ENCODE results near the gene PIK3R6.

Gene PIK3R6

DNA sequence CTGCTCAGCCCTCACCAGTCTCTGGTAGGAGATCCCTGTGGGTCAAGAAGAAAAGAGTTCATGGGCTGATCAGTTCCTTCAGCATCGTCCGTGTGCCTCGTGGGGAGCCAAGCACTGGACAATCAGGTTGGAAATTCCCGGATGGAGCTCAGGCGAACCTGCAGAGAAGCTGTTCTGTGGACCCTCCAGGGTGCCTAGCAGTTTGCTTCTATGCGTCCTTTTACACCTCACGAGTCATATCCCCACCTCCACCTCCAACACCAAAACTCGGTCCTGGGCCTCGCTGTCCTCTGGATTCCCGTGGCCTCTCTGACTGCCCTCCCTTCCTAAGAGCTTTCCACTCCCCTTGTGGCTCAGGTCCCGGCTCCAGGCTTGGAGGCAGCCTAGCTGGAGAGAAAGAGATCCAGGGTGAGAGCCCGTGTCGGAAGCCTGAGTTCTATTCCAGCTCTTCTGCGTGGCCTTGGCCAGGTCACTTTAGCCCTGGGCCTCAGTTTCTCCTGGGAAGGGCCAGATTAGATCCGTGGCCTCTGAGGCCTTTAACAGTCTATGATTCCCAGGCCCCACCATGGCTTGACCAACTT, 26.2 kb upstream of the PIK3R6 start:
- no peaks in the 10 kb centered on the region for H3K27me3 ChIP-seq (ENCODE audit: insufficient read depth, poor library complexity, severe bottlenecking)
- H3K4me3 ChIP-seq (replicated peaks; ENCODE audit: insufficient read depth, low read length): no peak overlapping the region
- TF ChIP-seq, protein P1, sequence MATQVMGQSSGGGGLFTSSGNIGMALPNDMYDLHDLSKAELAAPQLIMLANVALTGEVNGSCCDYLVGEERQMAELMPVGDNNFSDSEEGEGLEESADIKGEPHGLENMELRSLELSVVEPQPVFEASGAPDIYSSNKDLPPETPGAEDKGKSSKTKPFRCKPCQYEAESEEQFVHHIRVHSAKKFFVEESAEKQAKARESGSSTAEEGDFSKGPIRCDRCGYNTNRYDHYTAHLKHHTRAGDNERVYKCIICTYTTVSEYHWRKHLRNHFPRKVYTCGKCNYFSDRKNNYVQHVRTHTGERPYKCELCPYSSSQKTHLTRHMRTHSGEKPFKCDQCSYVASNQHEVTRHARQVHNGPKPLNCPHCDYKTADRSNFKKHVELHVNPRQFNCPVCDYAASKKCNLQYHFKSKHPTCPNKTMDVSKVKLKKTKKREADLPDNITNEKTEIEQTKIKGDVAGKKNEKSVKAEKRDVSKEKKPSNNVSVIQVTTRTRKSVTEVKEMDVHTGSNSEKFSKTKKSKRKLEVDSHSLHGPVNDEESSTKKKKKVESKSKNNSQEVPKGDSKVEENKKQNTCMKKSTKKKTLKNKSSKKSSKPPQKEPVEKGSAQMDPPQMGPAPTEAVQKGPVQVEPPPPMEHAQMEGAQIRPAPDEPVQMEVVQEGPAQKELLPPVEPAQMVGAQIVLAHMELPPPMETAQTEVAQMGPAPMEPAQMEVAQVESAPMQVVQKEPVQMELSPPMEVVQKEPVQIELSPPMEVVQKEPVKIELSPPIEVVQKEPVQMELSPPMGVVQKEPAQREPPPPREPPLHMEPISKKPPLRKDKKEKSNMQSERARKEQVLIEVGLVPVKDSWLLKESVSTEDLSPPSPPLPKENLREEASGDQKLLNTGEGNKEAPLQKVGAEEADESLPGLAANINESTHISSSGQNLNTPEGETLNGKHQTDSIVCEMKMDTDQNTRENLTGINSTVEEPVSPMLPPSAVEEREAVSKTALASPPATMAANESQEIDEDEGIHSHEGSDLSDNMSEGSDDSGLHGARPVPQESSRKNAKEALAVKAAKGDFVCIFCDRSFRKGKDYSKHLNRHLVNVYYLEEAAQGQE (IDR thresholded peaks at IDR 0.05; ENCODE audit: insufficient replicate concordance, low read depth): no peak
- no peak for TF ChIP-seq SPI1 (IDR thresholded peaks at IDR 0.05; ENCODE audit: borderline replicate concordance, low read depth)
- no peak for TF ChIP-seq GABPA (IDR thresholded peaks at IDR 0.05; ENCODE audit: low read depth)
- no peak for TF ChIP-seq POLR2AphosphoS5 (IDR thresholded peaks at IDR 0.05; ENCODE audit: low read depth)
- TF ChIP-seq, protein P2, sequence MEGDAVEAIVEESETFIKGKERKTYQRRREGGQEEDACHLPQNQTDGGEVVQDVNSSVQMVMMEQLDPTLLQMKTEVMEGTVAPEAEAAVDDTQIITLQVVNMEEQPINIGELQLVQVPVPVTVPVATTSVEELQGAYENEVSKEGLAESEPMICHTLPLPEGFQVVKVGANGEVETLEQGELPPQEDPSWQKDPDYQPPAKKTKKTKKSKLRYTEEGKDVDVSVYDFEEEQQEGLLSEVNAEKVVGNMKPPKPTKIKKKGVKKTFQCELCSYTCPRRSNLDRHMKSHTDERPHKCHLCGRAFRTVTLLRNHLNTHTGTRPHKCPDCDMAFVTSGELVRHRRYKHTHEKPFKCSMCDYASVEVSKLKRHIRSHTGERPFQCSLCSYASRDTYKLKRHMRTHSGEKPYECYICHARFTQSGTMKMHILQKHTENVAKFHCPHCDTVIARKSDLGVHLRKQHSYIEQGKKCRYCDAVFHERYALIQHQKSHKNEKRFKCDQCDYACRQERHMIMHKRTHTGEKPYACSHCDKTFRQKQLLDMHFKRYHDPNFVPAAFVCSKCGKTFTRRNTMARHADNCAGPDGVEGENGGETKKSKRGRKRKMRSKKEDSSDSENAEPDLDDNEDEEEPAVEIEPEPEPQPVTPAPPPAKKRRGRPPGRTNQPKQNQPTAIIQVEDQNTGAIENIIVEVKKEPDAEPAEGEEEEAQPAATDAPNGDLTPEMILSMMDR (IDR thresholded peaks at IDR 0.05; ENCODE audit: insufficient read depth, low read length): no peak
- H3K27ac ChIP-seq (replicated peaks): no peak overlapping the region
- DNase-seq (ENCODE audit: low read depth in 1 of 2, low spot score in 1 of 2): no peak

- no peak overlapping the region for H3K27ac ChIP-seq (replicated peaks)
- no peaks in the 10 kb centered on the region for H3K27me3 ChIP-seq (ENCODE audit: insufficient read depth, poor library complexity, severe bottlenecking)
- no peak overlapping the region for H3K4me3 ChIP-seq (replicated peaks; ENCODE audit: insufficient read depth, low read length)
- TF ChIP-seq, protein P1 (IDR thresholded peaks at IDR 0.05; ENCODE audit: insufficient replicate concordance, low read depth): no peak
- TF ChIP-seq, protein P2 (IDR thresholded peaks at IDR 0.05; ENCODE audit: insufficient read depth, low read length): no peak
- TF ChIP-seq POLR2AphosphoS5 (IDR thresholded peaks at IDR 0.05; ENCODE audit: low read depth) (no peak), GABPA (IDR thresholded peaks at IDR 0.05; ENCODE audit: low read depth) (no peak), SPI1 (IDR thresholded peaks at IDR 0.05; ENCODE audit: borderline replicate concordance, low read depth) (no peak)
- DNase-seq (ENCODE audit: low read depth in 1 of 2, low spot score in 1 of 2): no peak
Measured at GRCh38 chr17:8893059-8893458, 25.6 kb upstream of the PIK3R6 start.

DNA sequence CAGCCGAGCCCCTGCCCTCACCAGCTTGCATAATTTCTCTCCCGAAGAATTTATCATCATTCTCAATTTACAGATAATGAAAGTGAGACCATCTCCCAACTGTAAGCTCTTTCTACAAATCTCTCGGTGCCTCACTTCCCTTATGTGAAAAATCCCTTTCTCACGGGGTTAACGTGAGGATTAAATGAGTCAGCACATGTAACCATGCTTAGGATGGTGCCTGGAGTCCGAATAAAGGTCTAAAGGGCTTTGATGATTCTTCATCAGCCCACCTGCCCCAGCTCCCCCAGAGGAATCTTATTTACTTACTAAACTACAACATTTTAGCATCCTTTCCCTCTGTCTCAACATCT, 24.8 kb upstream of the PIK3R6 start:
- no peak overlapping the region for H3K4me3 ChIP-seq (replicated peaks; ENCODE audit: insufficient read depth, low read length)
- DNase-seq (ENCODE audit: low read depth in 1 of 2, low spot score in 1 of 2): no peak
- TF ChIP-seq POLR2AphosphoS5 (IDR thresholded peaks at IDR 0.05; ENCODE audit: low read depth) (no peak), SPI1 (IDR thresholded peaks at IDR 0.05; ENCODE audit: borderline replicate concordance, low read depth) (no peak), GABPA (IDR thresholded peaks at IDR 0.05; ENCODE audit: low read depth) (no peak)
- TF ChIP-seq, protein P1 (IDR thresholded peaks at IDR 0.05; ENCODE audit: insufficient replicate concordance, low read depth): no peak
- TF ChIP-seq, protein P2 (IDR thresholded peaks at IDR 0.05; ENCODE audit: insufficient read depth, low read length): no peak
- H3K27me3 ChIP-seq (ENCODE audit: insufficient read depth, poor library complexity, severe bottlenecking): no peaks in the 10 kb centered on the region
- no peak overlapping the region for H3K27ac ChIP-seq (replicated peaks)

All from HL-60 (cell line).